Measurements from ENCODE around the gene TMEM163.

DNA sequence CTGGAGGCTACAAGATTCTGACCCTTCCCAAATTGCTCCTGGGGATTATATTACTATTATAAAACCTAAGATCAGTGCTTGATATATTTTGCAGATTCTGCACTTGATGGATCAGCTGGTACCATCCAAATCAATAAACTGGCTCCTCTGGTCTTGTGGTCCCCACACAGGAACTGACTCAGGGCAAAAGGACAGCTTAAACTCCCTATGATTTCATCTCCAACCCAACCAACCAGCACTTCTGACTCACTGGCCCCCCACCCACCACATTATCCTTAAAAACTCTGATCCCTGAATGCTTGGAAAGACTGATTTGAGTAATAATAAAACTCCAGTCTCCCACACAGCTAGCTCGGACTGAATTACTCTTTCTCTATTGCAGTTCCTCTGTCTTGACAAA, 82.1 kb downstream of the TMEM163 start:
- TF ChIP-seq, protein P1, sequence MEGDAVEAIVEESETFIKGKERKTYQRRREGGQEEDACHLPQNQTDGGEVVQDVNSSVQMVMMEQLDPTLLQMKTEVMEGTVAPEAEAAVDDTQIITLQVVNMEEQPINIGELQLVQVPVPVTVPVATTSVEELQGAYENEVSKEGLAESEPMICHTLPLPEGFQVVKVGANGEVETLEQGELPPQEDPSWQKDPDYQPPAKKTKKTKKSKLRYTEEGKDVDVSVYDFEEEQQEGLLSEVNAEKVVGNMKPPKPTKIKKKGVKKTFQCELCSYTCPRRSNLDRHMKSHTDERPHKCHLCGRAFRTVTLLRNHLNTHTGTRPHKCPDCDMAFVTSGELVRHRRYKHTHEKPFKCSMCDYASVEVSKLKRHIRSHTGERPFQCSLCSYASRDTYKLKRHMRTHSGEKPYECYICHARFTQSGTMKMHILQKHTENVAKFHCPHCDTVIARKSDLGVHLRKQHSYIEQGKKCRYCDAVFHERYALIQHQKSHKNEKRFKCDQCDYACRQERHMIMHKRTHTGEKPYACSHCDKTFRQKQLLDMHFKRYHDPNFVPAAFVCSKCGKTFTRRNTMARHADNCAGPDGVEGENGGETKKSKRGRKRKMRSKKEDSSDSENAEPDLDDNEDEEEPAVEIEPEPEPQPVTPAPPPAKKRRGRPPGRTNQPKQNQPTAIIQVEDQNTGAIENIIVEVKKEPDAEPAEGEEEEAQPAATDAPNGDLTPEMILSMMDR (IDR thresholded peaks at IDR 0.05): no peak
- no peak for TF ChIP-seq POLR2A (IDR thresholded peaks at IDR 0.05)

Measured in uterus (tissue), 2 donors.